VCaP (cell line): Measurements from ENCODE around the gene C1orf159.

Source experiments
- H3K27ac ChIP-seq: fragments of 450-650 bp; 2 replicates; pipeline ENCODE4 v1.5.1; 2017
- CTCF ChIP-seq: fragments of 450-650 bp; conservative IDR thresholded peaks from 2 replicates; pipeline ENCODE4 v1.5.1; 2017; ENCODE audit warnings: mild to moderate bottlenecking, moderate library complexity

The C1orf159 gene

GRCh38 chr1:1047407-1047806, 68.5 kb downstream of the C1orf159 start:
- no peak overlapping the region for H3K27ac ChIP-seq
- no peak for TF ChIP-seq CTCF

DNA sequence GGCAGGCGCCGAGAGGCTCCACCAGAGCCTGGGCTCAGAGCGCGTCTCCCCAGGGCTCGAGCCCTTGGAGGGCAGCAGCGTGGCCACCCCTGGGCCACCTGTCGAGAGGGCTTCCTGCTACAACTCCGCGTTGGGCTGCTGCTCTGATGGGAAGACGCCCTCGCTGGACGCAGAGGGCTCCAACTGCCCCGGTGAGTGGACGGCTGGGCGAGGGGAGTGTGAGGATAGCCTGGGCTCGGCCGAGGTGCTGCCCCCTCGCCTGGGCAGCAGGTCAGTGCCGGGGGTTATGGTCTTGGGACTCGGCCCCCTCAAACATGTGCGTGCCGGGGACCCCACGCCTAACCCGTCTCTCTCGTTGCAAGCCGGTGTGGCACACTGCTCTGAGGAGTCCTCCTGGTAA, 69.1 kb downstream of the C1orf159 start:
- no peak for TF ChIP-seq CTCF

GRCh38 chr1:1046243-1046642, 69.6 kb downstream of the C1orf159 start:
- TF ChIP-seq CTCF = no peak
- no peak overlapping the region for H3K27ac ChIP-seq

More for the DNA sequence above, 69.1 kb downstream of the C1orf159 start:
- H3K27ac ChIP-seq = no peak overlapping the region

GRCh38 chr1:1045129-1045528, 70.8 kb downstream of the C1orf159 start:
- TF ChIP-seq CTCF = no peak
- no peak overlapping the region for H3K27ac ChIP-seq

GRCh38 chr1:1044455-1045078, 71.3 kb downstream of the C1orf159 start:
- no peak overlapping the region for H3K27ac ChIP-seq
- TF ChIP-seq CTCF = no peak

- no peak overlapping the region for H3K27ac ChIP-seq
- TF ChIP-seq CTCF = no peak
Observed at GRCh38 chr1:1043921-1044320, 72.0 kb downstream of the C1orf159 start.

- TF ChIP-seq CTCF = no peak
- H3K27ac ChIP-seq = no peak overlapping the region
Observed at GRCh38 chr1:1043411-1043810, 72.5 kb downstream of the C1orf159 start.
